ENCODE measurements around the gene PRRC2B.
A peak's percentile ranks its signal among the peaks of the same experiment; 100 is the strongest.

PRRC2B gene

GRCh38 chr9:131407717-131408195, 13.9 kb downstream of the PRRC2B start:
- peak; percentile 57 for TF ChIP-seq CTCF (IDR thresholded peaks at IDR 0.05; ENCODE audit: low read depth, low read length, missing control alignments)
- in situ Hi-C loops (cut with HindIII; ENCODE audit: low sequenced_read_pairs) = no loop called here
- peak overlapping the region; percentile 5 for H3K4me3 ChIP-seq (ENCODE audit: low read depth, low read length)
- no peak for DNase-seq (ENCODE audit: low read depth)

- no peak for TF ChIP-seq CTCF (IDR thresholded peaks at IDR 0.05; ENCODE audit: low read depth, low read length, missing control alignments)
- in situ Hi-C loops (cut with HindIII; ENCODE audit: low sequenced_read_pairs) = no loop called here
- DNase-seq (ENCODE audit: low read depth) = no peak
- H3K4me3 ChIP-seq (ENCODE audit: low read depth, low read length) = no peak overlapping the region
Observed at GRCh38 chr9:131409458-131409992, 15.6 kb downstream of the PRRC2B start.

DNA sequence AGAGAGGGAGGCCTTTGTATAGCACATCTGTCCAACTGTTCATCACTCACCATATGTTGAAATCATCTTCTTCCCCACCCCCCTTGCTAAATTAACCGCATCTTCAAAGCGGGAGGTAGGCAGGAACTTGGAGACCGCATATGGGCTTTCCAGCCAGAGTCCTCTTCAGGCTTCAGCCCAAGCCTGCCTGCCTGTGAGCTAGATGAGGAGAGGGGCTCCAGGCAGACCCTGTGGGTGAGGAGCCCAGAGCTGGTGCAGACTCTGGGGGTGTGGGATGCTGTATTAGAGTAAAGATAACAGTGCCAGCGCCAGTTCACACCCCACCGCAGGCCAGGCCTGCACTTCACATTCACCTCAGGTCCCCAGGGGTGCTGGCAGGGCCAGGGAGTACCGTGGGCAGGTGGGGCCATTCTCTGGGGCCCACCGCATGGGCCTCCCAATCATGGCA, 16.2 kb downstream of the PRRC2B start:
- no peak for DNase-seq (ENCODE audit: low read depth)
- no peak for TF ChIP-seq CTCF (IDR thresholded peaks at IDR 0.05; ENCODE audit: low read depth, low read length, missing control alignments)
- in situ Hi-C loops (cut with HindIII; ENCODE audit: low sequenced_read_pairs) = no loop called here
- no peak overlapping the region for H3K4me3 ChIP-seq (ENCODE audit: low read depth, low read length)

GRCh38 chr9:131411719-131412681, 18.1 kb downstream of the PRRC2B start:
- in situ Hi-C loops (cut with HindIII; ENCODE audit: low sequenced_read_pairs) = no loop called here
- no peak for TF ChIP-seq CTCF (IDR thresholded peaks at IDR 0.05; ENCODE audit: low read depth, low read length, missing control alignments)
- no peak overlapping the region for H3K4me3 ChIP-seq (ENCODE audit: low read depth, low read length)
- no peak for DNase-seq (ENCODE audit: low read depth)

DNA sequence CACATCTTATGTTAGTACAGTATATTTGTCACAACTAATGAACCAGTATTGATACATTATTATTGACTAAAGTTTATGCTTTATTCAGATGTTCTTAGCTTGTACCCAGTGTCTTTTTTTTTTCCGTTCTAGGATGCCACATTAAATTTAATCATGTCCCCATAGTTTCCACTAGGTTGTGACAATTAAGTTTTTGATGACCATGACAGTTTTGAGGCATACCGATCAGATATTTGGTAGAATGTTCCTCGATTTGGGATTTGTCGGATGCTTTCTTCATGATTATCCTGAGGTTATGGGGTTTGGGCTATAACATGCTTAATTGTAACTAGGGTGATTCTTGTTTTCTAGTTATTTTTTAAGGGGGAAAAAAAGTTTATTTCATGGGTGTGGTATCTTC, 22.6 kb downstream of the PRRC2B start:
- in situ Hi-C loops (cut with HindIII; ENCODE audit: low sequenced_read_pairs) = no loop called here
- H3K4me3 ChIP-seq (ENCODE audit: low read depth, low read length) = no peak overlapping the region
- no peak for DNase-seq (ENCODE audit: low read depth)
- TF ChIP-seq CTCF (IDR thresholded peaks at IDR 0.05; ENCODE audit: low read depth, low read length, missing control alignments) = no peak

DNA sequence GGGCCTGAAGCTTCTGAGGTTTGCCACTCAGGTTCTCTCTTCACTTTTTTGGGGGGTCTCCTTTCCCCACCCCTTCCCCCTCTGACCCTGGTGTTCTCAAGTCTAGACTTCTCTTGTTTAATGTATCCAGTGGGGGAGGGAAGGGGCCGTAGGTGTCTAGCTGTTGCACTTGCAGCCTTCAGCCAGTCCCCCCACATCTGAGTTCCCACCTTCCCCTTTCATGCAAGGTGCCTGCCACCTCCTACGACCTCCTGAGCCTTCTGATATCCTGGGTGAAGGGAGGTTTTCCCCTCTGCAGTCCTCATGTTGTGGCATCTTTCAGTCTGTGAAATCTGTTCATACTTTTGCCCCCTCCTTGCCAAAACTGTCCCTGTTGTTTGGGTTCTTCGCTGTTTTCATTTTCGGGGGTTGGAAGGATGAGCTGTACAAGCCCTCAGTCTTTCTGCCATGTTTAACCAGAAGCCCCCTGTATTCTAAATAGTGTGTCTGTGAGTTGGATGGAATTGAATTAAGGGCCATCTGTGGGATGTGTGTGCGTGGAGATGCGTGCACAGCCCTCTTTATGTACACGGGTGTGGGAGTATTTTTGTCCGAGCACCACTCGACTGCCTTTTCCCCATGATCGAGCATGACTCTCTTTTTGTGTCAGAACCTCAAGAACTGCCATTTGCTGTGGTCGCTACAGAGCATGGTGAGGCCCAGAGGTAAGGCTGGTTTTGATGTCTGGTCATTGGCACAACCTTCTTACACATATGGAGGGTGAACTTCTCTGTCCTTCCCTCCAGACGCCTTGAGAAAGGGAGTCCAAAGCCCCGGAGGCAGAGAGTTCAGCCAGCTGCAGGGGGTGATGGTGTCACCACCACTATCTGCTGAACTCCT, 23.6 kb downstream of the PRRC2B start:
- no peak for TF ChIP-seq CTCF (IDR thresholded peaks at IDR 0.05; ENCODE audit: low read depth, low read length, missing control alignments)
- H3K4me3 ChIP-seq (ENCODE audit: low read depth, low read length) = no peak overlapping the region
- DNase-seq (ENCODE audit: low read depth) = no peak
- in situ Hi-C loops (cut with HindIII; ENCODE audit: low sequenced_read_pairs) = no loop called here

Measured in astrocyte of the cerebellum (primary cell).